Mammary epithelial cell (primary cell): ENCODE results near the gene KIAA1755.

Experiments
- EZH2 ChIP-seq: IDR thresholded peaks from 2 replicates; pipeline ENCODE4 v1.6.1; 2012; ENCODE audit warnings: low read length, inconsistent platforms, borderline replicate concordance
- TF ChIP-seq, protein P1 (sequence below), 2 donors: IDR thresholded peaks in 1 of 2; conservative IDR thresholded peaks in 1 of 2; 2 replicates each; pipeline ENCODE4 v1.5.1; 2011 to 2012; ENCODE audit warnings: inconsistent platforms in 2 of 2, low read length in 2 of 2, mild to moderate bottlenecking in 2 of 2, control low read depth in 1 of 2, low read depth in 1 of 2; ENCODE audit not compliant: insufficient read depth in 1 of 2; ENCODE audit errors: extremely low read depth in 1 of 2

DNA sequence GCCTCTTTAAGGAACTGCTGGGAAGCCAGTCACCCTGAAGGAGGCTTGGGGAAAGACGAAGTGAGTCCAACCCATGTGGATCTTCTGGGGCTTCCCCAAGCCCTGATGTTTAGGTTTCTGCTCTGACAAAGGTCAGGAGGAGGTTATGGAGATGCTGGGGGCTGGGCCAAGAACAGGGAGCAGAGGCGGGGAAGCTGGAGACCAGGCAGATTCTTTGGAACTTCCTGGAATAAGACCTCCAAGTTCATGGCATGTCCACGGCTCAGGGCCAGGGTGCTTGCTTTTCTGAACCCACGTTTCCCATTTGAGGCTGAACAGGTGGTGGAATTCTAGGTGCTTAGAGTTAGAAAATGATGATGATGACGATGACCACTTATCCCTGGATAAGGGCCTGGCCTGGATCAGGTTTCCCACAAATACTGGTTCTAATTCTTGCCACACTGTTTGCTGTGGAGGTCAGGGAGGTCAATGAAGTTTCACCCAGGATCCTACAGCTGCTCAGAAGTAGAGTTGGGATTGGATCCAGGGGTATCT is 65.5 kb downstream of the KIAA1755 start:
- TF ChIP-seq, protein P1, sequence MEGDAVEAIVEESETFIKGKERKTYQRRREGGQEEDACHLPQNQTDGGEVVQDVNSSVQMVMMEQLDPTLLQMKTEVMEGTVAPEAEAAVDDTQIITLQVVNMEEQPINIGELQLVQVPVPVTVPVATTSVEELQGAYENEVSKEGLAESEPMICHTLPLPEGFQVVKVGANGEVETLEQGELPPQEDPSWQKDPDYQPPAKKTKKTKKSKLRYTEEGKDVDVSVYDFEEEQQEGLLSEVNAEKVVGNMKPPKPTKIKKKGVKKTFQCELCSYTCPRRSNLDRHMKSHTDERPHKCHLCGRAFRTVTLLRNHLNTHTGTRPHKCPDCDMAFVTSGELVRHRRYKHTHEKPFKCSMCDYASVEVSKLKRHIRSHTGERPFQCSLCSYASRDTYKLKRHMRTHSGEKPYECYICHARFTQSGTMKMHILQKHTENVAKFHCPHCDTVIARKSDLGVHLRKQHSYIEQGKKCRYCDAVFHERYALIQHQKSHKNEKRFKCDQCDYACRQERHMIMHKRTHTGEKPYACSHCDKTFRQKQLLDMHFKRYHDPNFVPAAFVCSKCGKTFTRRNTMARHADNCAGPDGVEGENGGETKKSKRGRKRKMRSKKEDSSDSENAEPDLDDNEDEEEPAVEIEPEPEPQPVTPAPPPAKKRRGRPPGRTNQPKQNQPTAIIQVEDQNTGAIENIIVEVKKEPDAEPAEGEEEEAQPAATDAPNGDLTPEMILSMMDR (conservative IDR thresholded peaks at IDR 0.05 in 1 of 2, IDR thresholded peaks at IDR 0.05 in 1 of 2; ENCODE audit: extremely low read depth in 1 of 2, insufficient read depth in 1 of 2, low read depth in 1 of 2, low read length in 2 of 2) = no peak
- TF ChIP-seq EZH2 = no peak
